T-helper 2 cell treated with Interferon-gamma antibody and Interleukin-4, amounts not matched to agents 5 μg/mL and 100 μg/mL, for 36 hours (primary cell): ENCODE measurements around the gene SLC22A12.
"Not testable (repeated sequence)": the region's sequence is repeated elsewhere in the genome, so short reads cannot be mapped to it uniquely, and the experiment has no call there.

Experiments used
- DNase-seq: peaks from one replicate; pipeline ENCODE4 v3.0.0; 2021; ENCODE audit warnings: low spot score
- H3K27ac Mint-ChIP-seq: one replicate; pipeline ENCODE4 v1.8.0; 2021; ENCODE audit warnings: mild to moderate bottlenecking, mixed read lengths
- H3K27me3 Mint-ChIP-seq: one replicate; pipeline ENCODE4 v1.8.0; 2021; ENCODE audit warnings: low read depth, mixed read lengths
- H3K36me3 Mint-ChIP-seq: one replicate; pipeline ENCODE4 v1.8.0; 2021; ENCODE audit warnings: low read depth, mixed read lengths
- H3K4me1 Mint-ChIP-seq: one replicate; pipeline ENCODE4 v1.8.0; 2021; ENCODE audit warnings: low read depth, mixed read lengths
- H3K4me3 Mint-ChIP-seq: one replicate; pipeline ENCODE4 v1.8.0; 2022; ENCODE audit warnings: mild to moderate bottlenecking, moderate library complexity, mixed read lengths
- H3K9me3 Mint-ChIP-seq: one replicate; pipeline ENCODE4 v1.8.0; 2021; ENCODE audit warnings: mixed read lengths

SLC22A12 gene

GRCh38 chr11:64559351-64560138, 31.5 kb upstream of the SLC22A12 start:
- no peaks in the 10 kb centered on the region for H3K9me3 Mint-ChIP-seq
- H3K4me3 Mint-ChIP-seq = no peak overlapping the region
- no peaks in the 10 kb centered on the region for H3K27me3 Mint-ChIP-seq
- H3K36me3 Mint-ChIP-seq = no peaks in the 10 kb centered on the region
- no peak overlapping the region for H3K27ac Mint-ChIP-seq
- no peaks in the 10 kb centered on the region for H3K4me1 Mint-ChIP-seq
- DNase-seq = no peak

- Mint-ChIP-seq H3K4me1 (no peaks in the 10 kb centered on the region), H3K4me3 (no peak overlapping the region), H3K27me3 (no peaks in the 10 kb centered on the region), H3K36me3 (no peaks in the 10 kb centered on the region), H3K9me3 (no peaks in the 10 kb centered on the region), H3K27ac (no peak overlapping the region)
- no peak for DNase-seq
These were observed 30.8 kb upstream of the SLC22A12 start for GRCh38 chr11:64560139-64560771.

- no peaks in the 10 kb centered on the region for H3K9me3 Mint-ChIP-seq
- no peaks in the 10 kb centered on the region for H3K4me1 Mint-ChIP-seq
- no peaks in the 10 kb centered on the region for H3K27me3 Mint-ChIP-seq
- no peak for DNase-seq
- H3K27ac Mint-ChIP-seq = no peak overlapping the region
- H3K4me3 Mint-ChIP-seq = no peak overlapping the region
- H3K36me3 Mint-ChIP-seq = no peaks in the 10 kb centered on the region
These were observed 30.1 kb upstream of the SLC22A12 start for GRCh38 chr11:64560941-64561340.

- not testable (repeated sequence) for DNase-seq, H3K27me3 Mint-ChIP-seq, H3K4me1 Mint-ChIP-seq, H3K27ac Mint-ChIP-seq, H3K4me3 Mint-ChIP-seq, H3K9me3 Mint-ChIP-seq, H3K36me3 Mint-ChIP-seq
These were observed 29.6 kb upstream of the SLC22A12 start for GRCh38 chr11:64561429-64561828.

- Mint-ChIP-seq H3K36me3 (no peaks in the 10 kb centered on the region), H3K9me3 (no peaks in the 10 kb centered on the region), H3K4me3 (no peak overlapping the region), H3K4me1 (peaks cover 5% of the 10 kb centered on the region), H3K27me3 (no peaks in the 10 kb centered on the region), H3K27ac (no peak overlapping the region)
- DNase-seq = no peak
These were observed 28.9 kb upstream of the SLC22A12 start for GRCh38 chr11:64561984-64562722.

GRCh38 chr11:64562723-64563351, 28.2 kb upstream of the SLC22A12 start:
- Mint-ChIP-seq H3K27ac (no peak overlapping the region), H3K4me3 (no peak overlapping the region), H3K27me3 (no peaks in the 10 kb centered on the region), H3K36me3 (no peaks in the 10 kb centered on the region), H3K4me1 (peaks cover 5% of the 10 kb centered on the region), H3K9me3 (no peaks in the 10 kb centered on the region)
- no peak for DNase-seq

GRCh38 chr11:64563966-64564365, 27.1 kb upstream of the SLC22A12 start:
- Mint-ChIP-seq H3K9me3 (no peaks in the 10 kb centered on the region), H3K36me3 (no peaks in the 10 kb centered on the region), H3K4me1 (peaks cover 5% of the 10 kb centered on the region), H3K27ac (no peak overlapping the region), H3K4me3 (no peak overlapping the region), H3K27me3 (no peaks in the 10 kb centered on the region)
- DNase-seq = no peak

- no peaks in the 10 kb centered on the region for H3K27me3 Mint-ChIP-seq
- no peak for DNase-seq
- no peaks in the 10 kb centered on the region for H3K36me3 Mint-ChIP-seq
- no peak overlapping the region for H3K4me3 Mint-ChIP-seq
- H3K27ac Mint-ChIP-seq = no peak overlapping the region
- H3K9me3 Mint-ChIP-seq = no peaks in the 10 kb centered on the region
- peaks cover 5% of the 10 kb centered on the region for H3K4me1 Mint-ChIP-seq
These were observed 26.6 kb upstream of the SLC22A12 start for GRCh38 chr11:64564419-64564818.

GRCh38 chr11:64564947-64565889, 25.8 kb upstream of the SLC22A12 start:
- Mint-ChIP-seq H3K4me3 (no peak overlapping the region), H3K27ac (no peak overlapping the region), H3K36me3 (no peaks in the 10 kb centered on the region), H3K4me1 (peaks cover 5% of the 10 kb centered on the region), H3K9me3 (no peaks in the 10 kb centered on the region), H3K27me3 (no peaks in the 10 kb centered on the region)
- no peak for DNase-seq

- H3K27me3 Mint-ChIP-seq = no peaks in the 10 kb centered on the region
- H3K27ac Mint-ChIP-seq = no peak overlapping the region
- H3K9me3 Mint-ChIP-seq = no peaks in the 10 kb centered on the region
- peaks cover 5% of the 10 kb centered on the region for H3K4me1 Mint-ChIP-seq
- DNase-seq = peak; percentile 37
- H3K36me3 Mint-ChIP-seq = no peaks in the 10 kb centered on the region
- peak overlapping the region; percentile 29 for H3K4me3 Mint-ChIP-seq
These were observed 24.7 kb upstream of the SLC22A12 start for GRCh38 chr11:64566042-64566914.

- Mint-ChIP-seq H3K36me3 (no peaks in the 10 kb centered on the region), H3K4me3 (no peak overlapping the region), H3K9me3 (no peaks in the 10 kb centered on the region), H3K27ac (no peak overlapping the region), H3K27me3 (no peaks in the 10 kb centered on the region), H3K4me1 (peaks cover 5% of the 10 kb centered on the region)
- DNase-seq = no peak
These were observed 23.8 kb upstream of the SLC22A12 start for GRCh38 chr11:64566915-64567891.
